ENCODE results near the gene GRM3.

The GRM3 gene

GRCh38 chr7:86911659-86912058, 267.9 kb downstream of the GRM3 start:
- TF ChIP-seq REST (IDR thresholded peaks at IDR 0.05; ENCODE audit: insufficient replicate concordance, low read depth) (no peak), GABPA (IDR thresholded peaks at IDR 0.05; ENCODE audit: low read depth) (no peak), SPI1 (IDR thresholded peaks at IDR 0.05; ENCODE audit: borderline replicate concordance, low read depth) (no peak), CTCF (IDR thresholded peaks at IDR 0.05; ENCODE audit: insufficient read depth, low read length) (no peak), POLR2AphosphoS5 (IDR thresholded peaks at IDR 0.05; ENCODE audit: low read depth) (no peak)
- no peak overlapping the region for H3K27ac ChIP-seq (replicated peaks)
- no peaks in the 10 kb centered on the region for H3K27me3 ChIP-seq (ENCODE audit: insufficient read depth, poor library complexity, severe bottlenecking)
- no peak for DNase-seq (ENCODE audit: low read depth in 1 of 2, low spot score in 1 of 2)
- H3K4me3 ChIP-seq (replicated peaks; ENCODE audit: insufficient read depth, low read length) = no peak overlapping the region

GRCh38 chr7:86913709-86914108, 270.0 kb downstream of the GRM3 start:
- DNase-seq (ENCODE audit: low read depth in 1 of 2, low spot score in 1 of 2) = no peak
- no peak for TF ChIP-seq POLR2AphosphoS5 (IDR thresholded peaks at IDR 0.05; ENCODE audit: low read depth)
- no peak for TF ChIP-seq SPI1 (IDR thresholded peaks at IDR 0.05; ENCODE audit: borderline replicate concordance, low read depth)
- TF ChIP-seq REST (IDR thresholded peaks at IDR 0.05; ENCODE audit: insufficient replicate concordance, low read depth) = no peak
- no peak for TF ChIP-seq CTCF (IDR thresholded peaks at IDR 0.05; ENCODE audit: insufficient read depth, low read length)
- TF ChIP-seq GABPA (IDR thresholded peaks at IDR 0.05; ENCODE audit: low read depth) = no peak
- no peak overlapping the region for H3K4me3 ChIP-seq (replicated peaks; ENCODE audit: insufficient read depth, low read length)
- H3K27me3 ChIP-seq (ENCODE audit: insufficient read depth, poor library complexity, severe bottlenecking) = no peaks in the 10 kb centered on the region
- H3K27ac ChIP-seq (replicated peaks) = no peak overlapping the region
